GM18520 (cell line): ENCODE data around the gene CIT.
"Not testable (repeated sequence)": the region's sequence is repeated elsewhere in the genome, so short reads cannot be mapped to it uniquely, and the experiment has no call there.

Experiments
- ATAC-seq: cut with Tn5 transposase; IDR thresholded peaks from one replicate; pipeline ENCODE4 v1.9.1; 2021; ENCODE audit not compliant: unreplicated experiment

CIT gene

GRCh38 chr12:119744900-119745606, 132.1 kb downstream of the CIT start:
- no peak for ATAC-seq

GRCh38 chr12:119742700-119743099, 134.4 kb downstream of the CIT start:
- no peak for ATAC-seq

DNA sequence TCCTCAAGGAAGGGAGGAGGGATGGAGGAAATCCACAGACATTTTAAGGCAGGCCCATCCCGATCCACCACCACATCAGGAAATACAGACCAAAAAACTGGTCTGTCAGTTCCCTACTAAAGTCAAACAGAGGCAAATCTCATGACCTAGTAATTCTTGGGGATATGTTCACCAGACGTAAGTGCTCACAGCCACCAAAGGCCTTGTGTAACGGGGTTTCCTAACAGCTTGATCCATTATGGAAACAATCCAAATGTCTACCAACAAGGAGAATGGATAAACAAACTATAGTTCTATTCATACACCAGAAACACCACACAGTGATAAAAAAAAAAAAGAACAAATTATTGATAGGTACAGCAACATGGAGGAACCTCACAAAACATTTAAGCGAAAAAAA, 136.3 kb downstream of the CIT start:
- ATAC-seq = no peak

DNA sequence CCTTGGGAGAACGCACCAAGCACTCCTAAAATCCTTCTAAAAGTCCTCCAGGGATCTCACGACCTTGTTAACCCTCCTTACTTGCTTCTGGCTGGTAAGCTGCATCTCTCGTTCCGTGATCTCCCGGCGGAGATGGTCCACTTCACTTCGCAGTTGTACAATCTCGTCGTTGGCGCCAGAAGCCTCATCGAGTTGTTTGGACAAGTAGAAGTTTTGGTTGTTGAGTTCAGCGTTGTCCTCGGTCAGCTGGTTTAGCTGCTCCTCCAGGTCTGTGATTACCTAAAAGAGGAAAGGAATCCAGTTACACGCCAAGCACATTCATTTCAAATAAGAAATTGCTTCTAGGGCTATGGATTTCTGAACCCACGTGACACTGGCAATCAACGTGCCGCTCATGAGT, 142.0 kb downstream of the CIT start:
- ATAC-seq = no peak

DNA sequence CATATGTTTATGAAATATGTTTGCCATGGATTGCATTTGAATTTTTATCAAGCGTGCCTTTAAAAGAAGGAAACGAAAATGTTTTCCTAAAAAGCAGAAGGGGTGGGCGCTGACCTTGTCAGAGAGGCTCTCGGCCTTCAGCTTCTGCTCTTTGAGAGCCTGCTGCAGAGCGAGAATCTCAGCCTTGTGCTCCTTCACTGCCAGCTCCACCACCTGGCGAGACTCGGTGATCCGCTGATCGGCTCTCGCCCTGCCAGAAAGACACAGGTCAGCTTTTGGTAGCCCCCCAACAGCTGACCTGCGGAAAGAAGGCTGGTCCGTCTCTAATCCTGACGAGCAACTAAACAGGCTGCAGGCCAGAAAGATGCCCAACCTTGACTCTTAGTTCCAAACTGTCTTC, 146.7 kb downstream of the CIT start:
- no peak for ATAC-seq

GRCh38 chr12:119729871-119730270, 147.2 kb downstream of the CIT start:
- no peak for ATAC-seq

DNA sequence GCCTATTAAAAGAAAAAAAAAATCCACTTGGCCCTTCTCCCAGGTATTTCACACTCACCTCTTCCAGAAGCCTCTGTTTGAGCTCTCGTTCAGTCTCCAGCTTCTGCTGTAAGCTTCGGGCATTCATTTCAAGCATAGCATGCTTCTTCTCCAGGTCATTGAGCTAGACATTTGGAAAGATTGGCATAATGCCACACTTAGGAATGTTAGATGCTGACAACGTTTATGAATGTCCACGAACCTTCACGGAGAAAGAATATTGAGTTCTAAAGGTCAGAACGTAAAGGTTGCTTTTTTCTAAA, 148.7 kb downstream of the CIT start:
- no peak for ATAC-seq

GRCh38 chr12:119727600-119728443, 149.3 kb downstream of the CIT start:
- no peak for ATAC-seq

- no peak for ATAC-seq
Measured at GRCh38 chr12:119725523-119725922, 151.6 kb downstream of the CIT start.

DNA sequence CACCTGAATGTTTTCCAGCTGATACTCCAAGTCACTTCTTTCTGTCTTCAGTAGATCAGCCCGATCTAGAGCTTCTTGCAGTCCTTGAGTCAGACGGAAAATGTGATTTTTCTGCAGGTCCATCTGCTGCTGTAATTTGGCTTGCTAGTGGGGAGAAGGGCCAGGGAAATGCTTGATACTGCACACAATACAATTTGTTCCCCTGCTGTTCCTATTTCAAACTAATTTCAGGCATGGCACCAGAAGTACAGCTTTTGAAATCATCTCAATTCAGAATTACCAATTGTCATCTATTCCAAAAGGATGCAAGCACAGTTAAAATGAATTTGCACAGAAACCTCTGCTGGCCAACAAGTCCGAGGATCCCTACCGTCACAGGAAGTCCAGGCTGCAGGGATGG, 155.8 kb downstream of the CIT start:
- ATAC-seq = no peak

GRCh38 chr12:119720349-119720748, 156.8 kb downstream of the CIT start:
- ATAC-seq = no peak

DNA sequence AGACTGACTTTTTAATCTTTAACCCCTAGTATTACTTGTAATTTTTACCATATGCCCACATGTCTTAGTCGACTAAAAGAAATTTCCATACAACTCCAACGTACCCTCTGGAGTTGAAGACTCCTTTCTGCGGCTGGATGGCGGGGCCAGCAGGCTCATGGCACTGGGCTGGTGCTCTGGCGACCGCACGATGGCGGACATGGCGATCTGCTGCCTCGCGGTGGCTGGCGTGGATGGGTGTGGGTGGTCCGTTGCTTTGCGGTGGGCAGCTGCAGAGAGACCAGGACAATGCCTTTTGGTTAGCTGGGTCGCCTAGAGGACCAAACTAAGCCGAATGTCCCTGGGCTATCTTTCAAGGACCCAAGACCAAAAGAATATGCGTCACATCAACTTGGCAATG, 159.0 kb downstream of the CIT start:
- no peak for ATAC-seq

DNA sequence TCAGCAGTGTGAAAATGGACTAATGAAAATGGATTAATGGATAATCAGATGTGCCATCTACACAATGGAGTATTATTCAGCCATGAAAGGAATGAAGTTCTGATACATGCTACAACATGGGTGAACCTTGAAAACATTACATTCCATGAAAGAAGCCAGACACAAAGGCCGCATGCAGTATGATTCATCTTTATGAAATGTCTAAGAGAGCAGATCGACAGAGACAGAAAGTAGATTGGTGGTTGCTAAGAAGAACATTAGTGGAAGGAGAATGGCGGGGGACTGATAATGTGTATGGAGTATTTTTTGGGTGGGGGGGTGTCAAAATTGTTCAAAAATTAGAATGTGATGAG, 161.9 kb downstream of the CIT start:
- ATAC-seq = no peak

DNA sequence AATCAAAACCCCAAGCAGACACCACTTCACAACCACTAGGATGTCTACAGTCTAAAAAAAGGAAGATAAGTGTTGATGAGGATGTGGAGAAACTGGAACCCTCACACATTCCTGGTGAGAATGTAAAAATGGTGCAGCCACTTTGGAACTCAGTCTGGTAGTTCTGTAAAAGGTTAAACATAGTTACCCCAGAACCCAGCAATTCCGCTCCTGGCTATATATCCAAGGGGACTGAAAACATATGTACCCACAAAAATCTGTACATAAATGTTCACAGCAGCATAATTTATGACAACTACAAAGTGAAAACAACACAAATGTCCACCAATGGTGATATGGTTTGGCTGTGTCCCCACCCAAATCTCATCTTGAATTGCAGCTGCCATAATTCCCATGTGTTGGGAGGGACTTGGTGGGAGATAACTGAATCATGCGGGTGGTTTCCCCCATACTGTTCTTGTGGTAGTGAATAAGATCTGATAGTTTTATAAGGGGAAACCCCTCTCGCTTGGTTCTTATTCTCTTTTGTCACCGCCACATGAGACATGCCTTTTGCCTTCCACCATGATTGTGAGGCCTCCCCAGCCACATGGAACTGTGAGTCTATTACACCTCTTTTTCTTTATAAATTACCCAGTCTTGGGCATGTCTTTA, 162.4 kb downstream of the CIT start:
- ATAC-seq = no peak

GRCh38 chr12:119713551-119714031, 163.5 kb downstream of the CIT start:
- no peak for ATAC-seq

DNA sequence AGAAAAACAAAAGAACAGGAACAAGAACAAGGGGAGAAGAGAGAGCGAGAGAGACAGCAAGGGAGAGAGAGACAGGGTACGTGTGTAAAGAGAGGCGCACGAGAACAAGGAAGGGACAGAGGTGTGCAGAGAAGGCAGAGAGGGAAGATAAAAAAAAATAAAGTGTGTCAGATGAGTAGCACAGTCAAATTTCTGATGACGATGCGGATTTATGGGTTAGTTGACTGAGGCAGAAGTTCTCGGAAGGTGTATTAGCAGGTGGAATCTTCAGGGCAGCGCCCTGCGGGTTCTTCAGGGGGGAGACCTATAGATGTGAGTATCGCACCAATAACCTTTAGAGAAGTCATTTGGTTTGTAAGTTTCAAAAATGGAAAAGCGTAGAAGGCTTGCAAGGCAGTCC, 164.4 kb downstream of the CIT start:
- ATAC-seq = no peak

GRCh38 chr12:119711693-119712092, 165.4 kb downstream of the CIT start:
- ATAC-seq = no peak

GRCh38 chr12:119710965-119711551, 166.1 kb downstream of the CIT start:
- ATAC-seq = no peak

DNA sequence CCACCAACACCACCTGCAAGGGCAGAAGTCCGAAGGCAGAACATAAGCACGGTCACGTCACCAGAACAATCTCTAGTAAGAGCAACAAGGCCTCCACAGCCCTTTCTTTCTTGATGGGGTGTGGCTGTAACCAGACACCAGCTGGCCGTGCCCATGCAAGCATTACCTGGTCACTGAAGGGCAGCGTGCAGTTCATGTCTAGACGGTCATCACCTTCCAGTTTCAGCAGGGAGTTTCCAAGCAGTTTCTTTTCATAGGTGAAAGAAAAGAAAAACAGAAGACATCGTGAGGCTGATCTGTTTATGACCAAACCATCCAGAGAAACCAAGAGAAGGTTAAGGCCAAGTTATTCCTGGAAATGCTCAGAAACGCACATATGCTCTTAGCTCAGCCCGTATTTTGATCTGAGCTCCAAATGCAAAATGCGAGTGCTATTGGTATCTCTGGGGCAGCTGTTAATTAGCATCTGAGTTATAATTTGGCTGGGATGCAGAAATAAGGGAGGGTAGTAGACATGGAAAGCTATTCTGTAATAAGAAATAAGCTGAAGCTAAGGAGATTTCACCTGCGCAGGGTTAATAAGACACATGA, 166.7 kb downstream of the CIT start:
- ATAC-seq = no peak

DNA sequence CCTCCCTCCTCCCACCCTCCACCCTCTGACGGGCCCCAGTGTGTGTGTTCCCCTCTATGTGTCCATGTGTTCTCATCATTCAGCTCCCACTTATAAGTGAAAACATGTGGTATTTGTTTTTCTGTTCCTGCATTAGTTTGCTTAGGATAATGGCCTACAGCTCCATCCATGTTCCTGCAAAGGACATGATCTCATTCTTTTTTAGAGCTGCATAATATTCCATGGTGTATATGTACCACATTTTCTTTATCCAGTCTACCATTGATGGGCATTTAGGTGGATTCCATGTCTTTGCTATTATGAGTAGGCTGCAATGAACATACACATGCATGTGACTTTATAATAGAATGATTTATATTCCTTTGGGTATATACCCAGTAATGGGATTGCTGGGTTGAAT, 170.7 kb downstream of the CIT start:
- ATAC-seq = not testable (repeated sequence)

GRCh38 chr12:119705182-119705581, 171.9 kb downstream of the CIT start:
- ATAC-seq = no peak
